ENCODE measurements around the gene KRTAP4-1.
"Not testable (repeated sequence)": the region's sequence is repeated elsewhere in the genome, so short reads cannot be mapped to it uniquely, and the experiment has no call there.

KRTAP4-1 gene

GRCh38 chr17:41171886-41172285 is 12.8 kb downstream of the KRTAP4-1 start:
- DNase-seq (ENCODE audit: low spot score): no peak

- DNase-seq (ENCODE audit: low spot score): no peak
These were observed 16.6 kb downstream of the KRTAP4-1 start, which contains the start of gene KRTAP4-3 for GRCh38 chr17:41168121-41168520. KRTAP4-3 (minus strand) TSS chr17:41168221; CDS start chr17:41168172, 49 bp downstream.

- DNase-seq (ENCODE audit: low spot score): no peak
These were observed 17.1 kb downstream of the KRTAP4-1 start for GRCh38 chr17:41167561-41167960.

- DNase-seq (ENCODE audit: low spot score): no peak
These were observed 20.9 kb downstream of the KRTAP4-1 start for GRCh38 chr17:41163828-41164227.

GRCh38 chr17:41160648-41161047 is 24.1 kb downstream of the KRTAP4-1 start, which contains the start of gene KRTAP4-4:
KRTAP4-4 (minus strand) TSS chr17:41160748; CDS start chr17:41160691, 57 bp downstream.
- no peak for DNase-seq (ENCODE audit: low spot score)

GRCh38 chr17:41160190-41160589 is 24.5 kb downstream of the KRTAP4-1 start:
- not testable (repeated sequence) for DNase-seq (ENCODE audit: low spot score)

- no peak for DNase-seq (ENCODE audit: low spot score)
These were observed 30.9 kb downstream of the KRTAP4-1 start for GRCh38 chr17:41153856-41154255.

GRCh38 chr17:41151525-41151924 is 33.2 kb downstream of the KRTAP4-1 start:
- DNase-seq (ENCODE audit: low spot score): no peak

GRCh38 chr17:41150026-41150425 is 34.7 kb downstream of the KRTAP4-1 start:
- no peak for DNase-seq (ENCODE audit: low spot score)

- DNase-seq (ENCODE audit: low spot score): no peak
These were observed 35.1 kb downstream of the KRTAP4-1 start, which contains the start of gene KRTAP4-5 for GRCh38 chr17:41149652-41149985. KRTAP4-5 (minus strand) TSS chr17:41149825; CDS start chr17:41149767, 58 bp downstream.

GRCh38 chr17:41148971-41149651 is 35.6 kb downstream of the KRTAP4-1 start:
- not testable (repeated sequence) for DNase-seq (ENCODE audit: low spot score)

GRCh38 chr17:41147531-41148204 is 37.0 kb downstream of the KRTAP4-1 start:
- no peak for DNase-seq (ENCODE audit: low spot score)

GRCh38 chr17:41145261-41145660 is 39.5 kb downstream of the KRTAP4-1 start:
- no peak for DNase-seq (ENCODE audit: low spot score)

GRCh38 chr17:41144846-41145245 is 39.9 kb downstream of the KRTAP4-1 start:
- DNase-seq (ENCODE audit: low spot score): no peak

- no peak for DNase-seq (ENCODE audit: low spot score)
These were observed 43.4 kb downstream of the KRTAP4-1 start for GRCh38 chr17:41141361-41141760.

GRCh38 chr17:41140360-41141131 is 44.2 kb downstream of the KRTAP4-1 start, which contains the start of gene KRTAP4-6:
KRTAP4-6 (minus strand) TSS chr17:41140544; CDS start chr17:41140487, 57 bp downstream.
- no peak for DNase-seq (ENCODE audit: low spot score)

- not testable (repeated sequence) for DNase-seq (ENCODE audit: low spot score)
These were observed 44.8 kb downstream of the KRTAP4-1 start for GRCh38 chr17:41139865-41140264.

Data from CD4-positive, alpha-beta T cell treated with Interleukin-6 at 100 ng/mL for 8 hours (primary cell).